ENCODE measurements around the gene DLGAP4. TPM values are rescaled to one million over a fixed set of nuclear protein-coding genes. Genes with fewer than 3 reads are reported as not detected.

DLGAP4 gene
- total RNA-seq, 4 donors from 2014 or later = 33.5 to 159 (median 56.6) TPM

DNA sequence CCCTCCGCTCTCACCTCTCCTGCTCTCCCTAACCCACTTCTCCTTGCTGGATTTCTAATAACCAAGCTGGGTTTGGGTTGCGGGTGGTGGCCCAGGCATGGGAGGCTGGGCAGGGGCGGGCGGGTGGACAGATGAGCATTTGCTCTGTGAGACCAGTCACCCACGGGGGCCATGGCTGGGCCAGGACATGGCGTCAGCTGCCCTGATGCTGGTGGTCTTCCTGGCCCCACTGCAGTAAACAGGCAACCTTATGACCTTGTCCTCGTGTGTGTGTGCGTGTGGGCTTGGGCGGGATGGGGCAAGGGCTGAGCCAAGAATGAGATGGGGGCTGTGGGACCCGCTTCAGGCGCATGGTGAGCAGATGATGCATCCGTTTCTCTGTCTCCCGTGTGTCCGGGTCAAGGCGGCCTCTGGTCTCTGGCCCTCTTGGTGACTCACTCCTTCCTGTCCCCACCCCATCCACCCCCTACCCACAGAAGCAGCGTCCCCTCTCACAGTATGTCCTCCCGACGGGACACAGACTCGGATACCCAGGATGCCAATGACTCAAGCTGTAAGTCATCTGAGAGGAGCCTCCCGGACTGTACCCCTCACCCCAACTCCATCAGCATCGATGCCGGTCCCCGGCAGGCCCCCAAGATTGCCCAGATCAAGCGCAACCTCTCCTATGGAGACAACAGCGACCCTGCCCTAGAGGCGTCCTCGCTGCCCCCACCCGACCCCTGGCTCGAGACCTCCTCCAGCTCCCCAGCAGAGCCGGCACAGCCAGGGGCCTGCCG lies 193.8 kb downstream of the DLGAP4 start:
- no peaks in the 10 kb centered on the region for H3K9me3 ChIP-seq
- H3K27ac ChIP-seq = no peak overlapping the region
- intact Hi-C loops (cut with DNase I; ENCODE audit: low total_unique reads) = loop anchor here (5.0 kb wide), 1 partner anchor 1813 kb away; no protein-coding TSS in a partner anchor

DNA sequence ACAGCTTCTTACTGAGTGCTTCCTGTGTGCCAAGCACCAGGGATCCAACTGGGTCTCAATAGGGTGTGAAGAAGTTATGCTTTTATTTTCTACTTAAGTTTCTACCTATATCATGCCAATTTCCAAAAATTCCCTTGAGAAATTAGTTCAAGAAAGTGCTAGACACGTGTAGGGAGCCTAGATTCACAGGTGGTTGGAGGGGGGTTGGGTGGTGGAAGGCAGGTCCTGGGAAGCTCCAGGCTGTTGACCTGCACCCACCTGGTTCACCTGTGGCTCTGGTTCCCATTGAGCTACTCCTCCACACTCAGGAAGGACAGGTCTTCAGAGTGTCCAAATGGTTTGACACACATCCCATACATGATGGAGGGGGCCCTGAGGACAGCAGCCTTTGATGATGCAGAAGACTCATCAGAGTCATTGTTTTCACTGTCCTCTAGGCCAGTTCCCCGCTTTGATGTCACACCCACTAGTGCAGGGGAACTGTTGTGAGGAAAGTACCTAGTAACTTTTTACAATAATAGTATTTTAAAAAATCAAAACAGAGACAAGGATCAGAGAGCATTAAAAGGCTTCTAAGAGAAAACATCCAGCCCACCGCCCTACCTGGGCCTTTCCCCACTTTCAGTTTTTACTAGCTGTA lies 195.3 kb downstream of the DLGAP4 start:
- Histone ChIP-seq H3K9me3 (no peaks in the 10 kb centered on the region), H3K27ac (no peak overlapping the region), H3K4me3 (no peak overlapping the region), H3K36me3 (peaks cover 0 to 47% (median 12%) of the 10 kb centered on the region in 4 donors), H3K4me1 (no peaks in the 10 kb centered on the region), H3K27me3 (no peaks in the 10 kb centered on the region)
- intact Hi-C loops (cut with DNase I; ENCODE audit: low total_unique reads) (loop anchor here (5.0 kb wide), 1 partner anchor 1814 kb away; no protein-coding TSS in a partner anchor), in situ Hi-C loops (cut with MboI; ENCODE audit: low pct_ligation_motif_present in 1 of 4, low pct_unique_long_range_greater_than_20kb in 1 of 4, low sequenced_read_pairs in 3 of 4) (no loop called here)
- WGBS, 2 donors (ENCODE audit: low coverage in 1 of 2) = 58 to 78% methylated on average over 1 to 3 of the region's 3 CpGs
- TF ChIP-seq POLR2A (IDR thresholded peaks at IDR 0.05) = no peak
- DNase-seq = no peak

More for the DNA sequence above, 193.8 kb downstream of the DLGAP4 start:
- H3K4me3 ChIP-seq = no peak overlapping the region
- H3K4me1 ChIP-seq = no peaks in the 10 kb centered on the region
- TF ChIP-seq EP300 (IDR thresholded peaks at IDR 0.05; ENCODE audit: low read depth) (no peak), POLR2AphosphoS5 (IDR thresholded peaks at IDR 0.05) (no peak), POLR2A (IDR thresholded peaks at IDR 0.05) (no peak), CTCF (IDR thresholded peaks at IDR 0.05) (no peak)
- in situ Hi-C loops (cut with MboI; ENCODE audit: low pct_ligation_motif_present in 1 of 4, low pct_unique_long_range_greater_than_20kb in 1 of 4, low sequenced_read_pairs in 3 of 4) = no loop called here
- H3K27me3 ChIP-seq = no peaks in the 10 kb centered on the region
- DNase-seq = no peak
- WGBS, 2 donors (ENCODE audit: low coverage in 1 of 2) = 83 to 100% methylated on average over 1 to 22 of the region's 31 CpGs
- peaks cover 0 to 40% (median 12%) of the 10 kb centered on the region in 4 donors for H3K36me3 ChIP-seq

DNA sequence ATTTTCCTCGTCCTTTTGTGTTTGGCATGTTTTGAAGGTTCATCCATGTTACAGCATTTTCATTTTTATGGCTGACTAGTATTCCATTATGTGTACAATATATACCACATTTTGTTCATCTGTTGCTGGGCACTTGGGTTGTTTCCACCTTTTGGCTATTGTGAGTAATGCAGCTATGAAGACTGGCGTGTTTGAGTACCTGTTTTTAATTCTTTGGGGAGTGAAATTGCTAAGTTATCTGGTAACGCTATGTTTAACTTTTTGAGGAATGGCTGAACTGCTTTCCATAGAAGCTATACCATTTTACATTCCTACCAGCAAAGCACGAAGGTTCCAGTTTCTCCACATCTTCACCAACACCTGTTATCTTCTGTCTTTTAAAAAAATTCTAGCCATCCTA lies 198.2 kb downstream of the DLGAP4 start:
- 95 to 97% methylated on average over 3 to 4 of the region's 4 CpGs for WGBS, 2 donors (ENCODE audit: low coverage in 1 of 2)
- Histone ChIP-seq H3K4me1 (no peaks in the 10 kb centered on the region), H3K27ac (no peak overlapping the region), H3K27me3 (no peaks in the 10 kb centered on the region), H3K9me3 (no peaks in the 10 kb centered on the region), H3K4me3 (no peak overlapping the region), H3K36me3 (peaks cover 0 to 42% (median 10%) of the 10 kb centered on the region in 4 donors)
- in situ Hi-C loops (cut with MboI; ENCODE audit: low pct_ligation_motif_present in 1 of 4, low pct_unique_long_range_greater_than_20kb in 1 of 4, low sequenced_read_pairs in 3 of 4) (no loop called here), intact Hi-C loops (cut with DNase I; ENCODE audit: low total_unique reads) (loop anchor here (5.0 kb wide), 1 partner anchor 1817 kb away; no protein-coding TSS in a partner anchor)
- TF ChIP-seq EP300 (IDR thresholded peaks at IDR 0.05; ENCODE audit: low read depth) (no peak), POLR2A (IDR thresholded peaks at IDR 0.05) (no peak), CTCF (IDR thresholded peaks at IDR 0.05) (no peak), POLR2AphosphoS5 (IDR thresholded peaks at IDR 0.05) (no peak)
- DNase-seq = no peak

DNA sequence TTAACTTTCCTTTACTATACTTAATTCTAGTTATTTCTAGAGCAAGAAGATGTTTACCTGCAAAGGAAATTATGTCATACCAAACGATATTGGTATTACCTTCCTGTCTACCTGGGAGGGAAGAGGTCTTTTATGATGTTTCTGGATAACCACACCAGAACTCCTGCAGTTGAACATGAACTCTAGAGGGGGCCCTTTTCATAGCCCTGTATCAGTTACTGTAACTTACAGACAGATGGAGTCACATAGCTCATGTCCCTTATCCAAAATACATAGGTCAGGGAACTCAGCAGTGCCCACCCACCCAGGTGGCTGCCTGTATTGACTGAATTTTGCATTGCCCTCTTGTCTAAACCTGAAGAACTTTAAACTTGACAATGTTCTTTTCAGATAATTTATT lies 200.1 kb downstream of the DLGAP4 start:
- no peak overlapping the region for H3K4me3 ChIP-seq
- no peak for DNase-seq
- no peaks in the 10 kb centered on the region for H3K9me3 ChIP-seq
- TF ChIP-seq POLR2A (IDR thresholded peaks at IDR 0.05) (no peak), EP300 (IDR thresholded peaks at IDR 0.05; ENCODE audit: low read depth) (no peak), POLR2AphosphoS5 (IDR thresholded peaks at IDR 0.05) (no peak), CTCF (IDR thresholded peaks at IDR 0.05) (no peak)
- H3K27me3 ChIP-seq = no peaks in the 10 kb centered on the region
- in situ Hi-C loops (cut with MboI; ENCODE audit: low pct_ligation_motif_present in 1 of 4, low pct_unique_long_range_greater_than_20kb in 1 of 4, low sequenced_read_pairs in 3 of 4) = no loop called here
- H3K4me1 ChIP-seq = no peaks in the 10 kb centered on the region
- no peak overlapping the region for H3K27ac ChIP-seq
- 14 to 24% methylated on average over 1 of the region's 1 CpG for WGBS, 2 donors (ENCODE audit: low coverage in 1 of 2)
- peaks cover 0 to 40% (median 6%) of the 10 kb centered on the region in 4 donors for H3K36me3 ChIP-seq
- intact Hi-C loops (cut with DNase I; ENCODE audit: low total_unique reads) = no loop called here
